HepG2 (cell line): ENCODE measurements around the gene RNF10. TPM values are rescaled to one million over a fixed set of nuclear protein-coding genes. Genes with fewer than 3 reads are reported as not detected.
A peak's percentile ranks its signal among the peaks of the same experiment; 100 is the strongest.

Source experiments
- DDIT3 ChIP-seq: sonication (generic); formaldehyde crosslinking; IDR thresholded peaks from 2 replicates; pipeline ENCODE4 v1.4.0; 2020; ENCODE audit warnings: mild to moderate bottlenecking, missing genetic modification reagents
- HNF4G ChIP-seq, 2 experiments: sonication (generic) in 1 of 2; formaldehyde crosslinking in 1 of 2; IDR thresholded peaks; 2 replicates each; pipeline versions ENCODE4 v1.4.0 to v1.6.1; 2011 to 2020; ENCODE audit warnings: borderline replicate concordance in 2 of 2, low read depth in 2 of 2, mild to moderate bottlenecking in 2 of 2, low read length in 1 of 2, missing genetic modification reagents in 1 of 2, moderate library complexity in 1 of 2
- KAT8 ChIP-seq: IDR thresholded peaks from 2 replicates; pipeline ENCODE4 v1.6.1; 2016; ENCODE audit warnings: missing genetic modification reagents, missing compliant biosample characterization
- PAXIP1 ChIP-seq: sonication (generic); formaldehyde crosslinking; conservative IDR thresholded peaks from 2 replicates; pipeline ENCODE4 v1.4.0; 2020; ENCODE audit warnings: mild to moderate bottlenecking, missing genetic modification reagents, moderate library complexity
- POGK ChIP-seq: sonication (generic); formaldehyde crosslinking; conservative IDR thresholded peaks from 2 replicates; pipeline ENCODE4 v1.8.0; 2022; ENCODE audit warnings: mild to moderate bottlenecking, moderate library complexity, missing genetic modification reagents
- polyA plus RNA-seq, 8 experiments: library from polyadenylated mRNA; depleted of rRNA in 3 of 8; stranded (reverse) in 7 of 8; unstranded in 1 of 8; fragments of >200 nt; fragmentation: Illumina TruSeq in 4 of 8; extraction: Trizol in 4 of 8; gene quantifications; 2 replicates each; pipeline versions ENCODE4 v1.2.1 to v1.2.3, GENCODE V29; 2011 to 2016; ENCODE audit warnings: low read depth in 4 of 8, missing spikeins in 1 of 8, mixed read lengths in 1 of 8; ENCODE audit not compliant: insufficient read depth in 1 of 8
- total RNA-seq, 5 experiments: library from RNA; depleted of rRNA; stranded (reverse); fragments of >200 nt; fragmentation: Illumina TruSeq; extraction: Trizol; gene quantifications; 2 replicates each; pipeline ENCODE4 v1.2.3, GENCODE V29; 2016; ENCODE audit warnings: low read depth in 1 of 5

The RNF10 gene
- total and polyA plus RNA-seq, 2 of the 13 experiments (the other 11 are each of a cell fraction or from before 2014, with no cell fraction given), result 62.5 to 88.0 TPM

- TF ChIP-seq HNF4G (IDR thresholded peaks at IDR 0.05; ENCODE audit: borderline replicate concordance, low read depth, low read length) (peak; percentile 49; the same call in 1 of the 2 replicates), HNF4G (CRISPR knock-in tag; IDR thresholded peaks at IDR 0.05; ENCODE audit: borderline replicate concordance, low read depth) (0 out of 2 replicates have a peak, but pooled peaks have one; percentile 35), DDIT3 (CRISPR knock-in tag) (no peak), KAT8 (CRISPR knock-in tag) (no peak), PAXIP1 (CRISPR knock-in tag) (peak; percentile 46; the same call in 1 of the 2 replicates), POGK (CRISPR knock-in tag) (no peak)
Observed at GRCh38 chr12:120538281-120539156, 4.4 kb downstream of the RNF10 start (continued).
